Neural cell (in vitro differentiated cells): ENCODE measurements around the gene PPP2R1A. TPM values are rescaled to one million over a fixed set of nuclear protein-coding genes. Genes with fewer than 3 reads are reported as not detected.

Source experiments
- H2AFZ ChIP-seq: fragments of 200-600, 300-800 bp; sonication (generic), shearing (Covaris generic); 2 replicates; pipeline ENCODE4 v1.6.0; 2014; ENCODE audit warnings: low read depth, mild to moderate bottlenecking, antibody characterized with exemption, low read length, moderate library complexity
- H3F3A ChIP-seq: fragments of 200-600 bp; shearing (Covaris generic); 2 replicates; pipeline ENCODE4 v1.6.1; 2016; ENCODE audit warnings: mild to moderate bottlenecking, moderate library complexity, mixed read lengths, antibody characterized with exemption, low read length; ENCODE audit not compliant: insufficient read depth, poor library complexity, severe bottlenecking
- H3K27ac ChIP-seq: fragments of 200-600, 300-800 bp; sonication (generic), shearing (Covaris generic); 2 replicates; pipeline ENCODE4 v1.5.1; 2014; ENCODE audit warnings: mild to moderate bottlenecking, low read length, moderate library complexity
- H3K27me3 ChIP-seq: fragments of 300-800, 200-600 bp; sonication (generic), shearing (Covaris generic); 2 replicates; pipeline ENCODE4 v1.6.0; 2014; ENCODE audit warnings: mild to moderate bottlenecking, low read depth, low read length, moderate library complexity; ENCODE audit not compliant: insufficient read depth
- H3K36me3 ChIP-seq: fragments of 300-800, 200-600 bp; sonication (generic), shearing (Covaris generic); 2 replicates; pipeline ENCODE4 v1.5.1; 2014; ENCODE audit warnings: mild to moderate bottlenecking, antibody characterized with exemption, low read length, moderate library complexity; ENCODE audit not compliant: insufficient read depth
- H3K4me2 ChIP-seq: fragments of 300-800, 200-600 bp; sonication (generic), shearing (Covaris generic); 2 replicates; pipeline ENCODE4 v1.6.0; 2014; ENCODE audit warnings: mild to moderate bottlenecking, low read length
- H3K4me3 ChIP-seq: fragments of 300-800, 200-600 bp; sonication (generic), shearing (Covaris generic); 2 replicates; pipeline ENCODE4 v1.5.1; 2014; ENCODE audit warnings: mild to moderate bottlenecking, low read length, moderate library complexity
- H3K79me2 ChIP-seq: fragments of 200-600 bp; shearing (Covaris generic); replicated peaks from 2 replicates; pipeline ENCODE4 v1.6.0; 2014; ENCODE audit warnings: mild to moderate bottlenecking, low read length, moderate library complexity; ENCODE audit not compliant: insufficient read depth
- H3K9ac ChIP-seq: fragments of 300-800, 200-600 bp; sonication (generic), shearing (Covaris generic); 2 replicates; pipeline ENCODE4 v1.6.1; 2016; ENCODE audit warnings: mild to moderate bottlenecking, low read length, mixed read lengths
- H3K9me2 ChIP-seq: fragments of 200-600 bp; shearing (Covaris generic); 2 replicates; pipeline ENCODE4 v1.6.1; 2016; ENCODE audit warnings: mild to moderate bottlenecking, low read length, mixed read lengths; ENCODE audit not compliant: insufficient read depth
- H3K9me3 ChIP-seq: fragments of 200-600, 300-800 bp; sonication (generic), shearing (Covaris generic); 2 replicates; pipeline ENCODE4 v1.6.1; 2016; ENCODE audit warnings: mild to moderate bottlenecking, mixed run types, low read length, moderate library complexity, mixed read lengths
- H4K20me1 ChIP-seq: fragments of 200-600 bp; shearing (Covaris generic); 2 replicates; pipeline ENCODE4 v1.6.1; 2016; ENCODE audit warnings: mild to moderate bottlenecking, mixed run types; ENCODE audit not compliant: insufficient read depth
- CTCF ChIP-seq: fragments of 450-650 bp; IDR thresholded peaks from 2 replicates; pipeline ENCODE4 v1.5.1; 2014; ENCODE audit warnings: antibody characterized with exemption, mild to moderate bottlenecking, moderate library complexity; ENCODE audit not compliant: poor library complexity, severe bottlenecking
- EP300 ChIP-seq: fragments of 450-650 bp; conservative IDR thresholded peaks from 2 replicates; pipeline ENCODE4 v1.6.1; 2014; ENCODE audit warnings: antibody characterized with exemption, mild to moderate bottlenecking, moderate library complexity; ENCODE audit not compliant: poor library complexity, severe bottlenecking
- EZH2 ChIP-seq: fragments of 200-600, 300-800 bp; shearing (Covaris generic), sonication (generic); IDR thresholded peaks from 2 replicates; pipeline ENCODE4 v1.6.1; 2014; ENCODE audit warnings: antibody characterized with exemption, low read length, borderline replicate concordance, mild to moderate bottlenecking; ENCODE audit not compliant: insufficient read depth, poor library complexity, severe bottlenecking
- MXI1 ChIP-seq: fragments of 450-650 bp; conservative IDR thresholded peaks from 2 replicates; pipeline ENCODE4 v1.6.1; 2014; ENCODE audit warnings: antibody characterized with exemption, mild to moderate bottlenecking; ENCODE audit not compliant: poor library complexity, severe bottlenecking
- POLR2AphosphoS5 ChIP-seq: IDR thresholded peaks from 2 replicates; pipeline ENCODE4 v1.6.1; 2012
- RAD21 ChIP-seq: fragments of 450-650 bp; conservative IDR thresholded peaks from 2 replicates; pipeline ENCODE4 v1.6.1; 2014; ENCODE audit warnings: antibody characterized with exemption, mild to moderate bottlenecking, moderate library complexity
- REST ChIP-seq: IDR thresholded peaks from 2 replicates; pipeline ENCODE4 v1.6.1; 2012; ENCODE audit warnings: borderline replicate concordance
- SMC3 ChIP-seq: fragments of 450-650 bp; conservative IDR thresholded peaks from 2 replicates; pipeline ENCODE4 v1.6.1; 2014; ENCODE audit warnings: antibody characterized with exemption, mild to moderate bottlenecking, moderate library complexity; ENCODE audit not compliant: poor library complexity
- TAF1 ChIP-seq: IDR thresholded peaks from 2 replicates; pipeline ENCODE4 v1.6.1; 2012; ENCODE audit warnings: low read depth
- polyA plus RNA-seq: library from polyadenylated mRNA; depleted of rRNA; stranded (reverse); fragments of >200 nt; gene quantifications from 2 replicates; pipeline ENCODE4 v1.2.3, GENCODE V29; 2014

Gene PPP2R1A
- polyA plus RNA-seq, 1 donor from 2014 or later, result 394 TPM

GRCh38 chr19:52190487-52191293, 838 bp downstream of the PPP2R1A start:
- H3K27ac ChIP-seq, result peak overlapping the region; percentile 98
- H3K4me3 ChIP-seq, result peak overlapping the region; percentile 88
- peaks cover 14% of the 10 kb centered on the region for H3K36me3 ChIP-seq
- no peaks in the 10 kb centered on the region for H4K20me1 ChIP-seq
- H3K9me2 ChIP-seq, result no peaks in the 10 kb centered on the region
- H3K9ac ChIP-seq, result peak overlapping the region; percentile 97
- H3K79me2 ChIP-seq, result peaks cover 58% of the 10 kb centered on the region
- peak overlapping the region; percentile 83 for H2AFZ ChIP-seq
- H3K4me2 ChIP-seq, result peak overlapping the region; percentile 68
- no peaks in the 10 kb centered on the region for H3F3A ChIP-seq
- no peaks in the 10 kb centered on the region for H3K27me3 ChIP-seq
- TF ChIP-seq MXI1, result no peak
- no peak for TF ChIP-seq REST
- no peak for TF ChIP-seq EZH2
- no peaks in the 10 kb centered on the region for H3K9me3 ChIP-seq

DNA sequence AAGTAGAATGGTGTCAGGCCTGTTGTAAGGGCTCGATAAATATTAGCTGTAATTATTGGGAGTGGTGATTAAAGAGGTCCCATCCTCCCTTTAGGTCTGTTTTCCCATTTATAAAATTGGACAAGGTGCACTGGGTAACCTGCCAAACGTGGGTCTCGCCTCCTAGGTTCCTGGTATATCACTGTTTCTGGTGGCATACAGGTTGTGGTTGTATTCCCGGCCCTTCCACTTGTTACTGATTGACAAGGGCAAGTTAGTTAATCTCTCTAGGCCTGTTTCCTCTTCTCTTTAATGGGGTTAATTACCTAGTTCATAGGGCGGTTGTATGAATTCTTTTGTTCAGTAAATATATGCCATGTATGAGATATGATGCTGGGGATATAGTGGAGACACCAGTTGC, 1.5 kb downstream of the PPP2R1A start:
- peak overlapping the region; percentile 97 for H3K9ac ChIP-seq
- H2AFZ ChIP-seq, result no peak overlapping the region
- H3K4me3 ChIP-seq, result peak overlapping the region; percentile 88
- H3K36me3 ChIP-seq, result peaks cover 17% of the 10 kb centered on the region
- H3K9me3 ChIP-seq, result no peaks in the 10 kb centered on the region
- peaks cover 65% of the 10 kb centered on the region for H3K79me2 ChIP-seq
- no peaks in the 10 kb centered on the region for H3K9me2 ChIP-seq
- no peaks in the 10 kb centered on the region for H4K20me1 ChIP-seq
- H3K27ac ChIP-seq, result no peak overlapping the region
- H3K27me3 ChIP-seq, result no peaks in the 10 kb centered on the region
- no peak for TF ChIP-seq CTCF
- no peak for TF ChIP-seq RAD21
- no peak for TF ChIP-seq SMC3
- no peak for TF ChIP-seq TAF1
- no peak for TF ChIP-seq POLR2AphosphoS5
- TF ChIP-seq EZH2, result no peak
- no peak for TF ChIP-seq EP300
- no peak for TF ChIP-seq REST
- no peak for TF ChIP-seq MXI1
- H3K4me2 ChIP-seq, result peak overlapping the region; percentile 68
- H3F3A ChIP-seq, result no peaks in the 10 kb centered on the region
